ENCODE measurements around the gene SCD. TPM values are rescaled to one million over a fixed set of nuclear protein-coding genes. Genes with fewer than 3 reads are reported as not detected.

Gene SCD
- total RNA-seq, 1 experiment from 2014 or later = 652 TPM

- H3K27ac ChIP-seq (ENCODE audit: low read depth, low read length) = no peak overlapping the region
- H3K4me3 ChIP-seq (replicated peaks in 1 of 2; ENCODE audit: low read depth in 1 of 2, low read length in 2 of 2) = no peak overlapping the region
- intact Hi-C loops (cut with micrococcal nuclease) = no loop called here
- DNase-seq (ENCODE audit: low read depth, low spot score) = no peak
- H3K79me2 ChIP-seq (ENCODE audit: insufficient read depth, low read length) = no peaks in the 10 kb centered on the region
- ChIA-PET POLR2A (no interaction called here), RAD21 (ENCODE audit: low non-redundant PET in 1 of 2, low total read pairs in 2 of 2, uncharacterized antibody in 2 of 2, unreplicated experiment in 2 of 2) (no interaction called here), CTCF (no interaction called here)
- no peaks in the 10 kb centered on the region for H3K9me3 ChIP-seq (ENCODE audit: control insufficient read depth in 1 of 2, insufficient read depth in 1 of 2, low read depth in 1 of 2, low read length in 2 of 2)
- H3K9ac ChIP-seq (ENCODE audit: low read length) = no peak overlapping the region
- no peaks in the 10 kb centered on the region for H3K36me3 ChIP-seq (ENCODE audit: control insufficient read depth in 1 of 2, insufficient read depth in 2 of 2, low read length in 2 of 2)
- peaks cover 0 to 3% of the 10 kb centered on the region in 2 experiments; a peak in 1 of 4 replicates for H3K4me1 ChIP-seq (ENCODE audit: control insufficient read depth in 1 of 2, insufficient read depth in 2 of 2, low read length in 2 of 2)
- TF ChIP-seq FOSL1 (IDR thresholded peaks at IDR 0.05; ENCODE audit: low read depth) (no peak), ZNF274 (IDR thresholded peaks at IDR 0.05; ENCODE audit: low read depth, low read length) (no peak), ZFX (IDR thresholded peaks at IDR 0.05) (no peak), MAX (IDR thresholded peaks at IDR 0.05) (no peak), EGR1 (IDR thresholded peaks at IDR 0.05; ENCODE audit: low read depth) (no peak), SP1 (IDR thresholded peaks at IDR 0.05; ENCODE audit: low read depth) (no peak), SRF (IDR thresholded peaks at IDR 0.05; ENCODE audit: low read depth) (no peak), EZH2phosphoT487 (IDR thresholded peaks at IDR 0.05; ENCODE audit: borderline replicate concordance) (no peak), RAD21 (IDR thresholded peaks at IDR 0.05; ENCODE audit: low read depth) (no peak), CTCF (IDR thresholded peaks at IDR 0.05 in 2 of 3, conservative IDR thresholded peaks at IDR 0.05 in 1 of 3; ENCODE audit: borderline replicate concordance in 1 of 3, insufficient read depth in 1 of 3, low read depth in 2 of 3, low read length in 2 of 3) (no peak), POLR2A (IDR thresholded peaks at IDR 0.05; ENCODE audit: borderline replicate concordance, extremely low read depth, insufficient read depth, insufficient read length) (no peak), YY1 (IDR thresholded peaks at IDR 0.05; ENCODE audit: extremely low read depth, insufficient replicate concordance, low read depth, low read length) (no peak)
- no peaks in the 10 kb centered on the region for H3K9me2 ChIP-seq (ENCODE audit: insufficient read depth)
- peaks cover 5% of the 10 kb centered on the region; the same call in 1 of the 2 replicates for H3K27me3 ChIP-seq (ENCODE audit: insufficient read depth, low read length)
- no TSS peak for BruUV-seq (replicated peaks)
- H4K20me1 ChIP-seq (ENCODE audit: insufficient read depth) = no peaks in the 10 kb centered on the region
- no peak overlapping the region for H3K4me2 ChIP-seq (ENCODE audit: low read length)
- no peak overlapping the region for H2AFZ ChIP-seq (ENCODE audit: low read depth, low read length, poor library complexity, severe bottlenecking)
- ATAC-seq = no peak
Measured at GRCh38 chr10:100306861-100307260, 40.2 kb upstream of the SCD start.
